GM21515 (cell line): Measurements from ENCODE around the gene TOR1A.

Experiments
- ATAC-seq: cut with Tn5 transposase; IDR thresholded peaks from one replicate; pipeline ENCODE4 v1.9.1; 2021; ENCODE audit not compliant: unreplicated experiment

Gene TOR1A

DNA sequence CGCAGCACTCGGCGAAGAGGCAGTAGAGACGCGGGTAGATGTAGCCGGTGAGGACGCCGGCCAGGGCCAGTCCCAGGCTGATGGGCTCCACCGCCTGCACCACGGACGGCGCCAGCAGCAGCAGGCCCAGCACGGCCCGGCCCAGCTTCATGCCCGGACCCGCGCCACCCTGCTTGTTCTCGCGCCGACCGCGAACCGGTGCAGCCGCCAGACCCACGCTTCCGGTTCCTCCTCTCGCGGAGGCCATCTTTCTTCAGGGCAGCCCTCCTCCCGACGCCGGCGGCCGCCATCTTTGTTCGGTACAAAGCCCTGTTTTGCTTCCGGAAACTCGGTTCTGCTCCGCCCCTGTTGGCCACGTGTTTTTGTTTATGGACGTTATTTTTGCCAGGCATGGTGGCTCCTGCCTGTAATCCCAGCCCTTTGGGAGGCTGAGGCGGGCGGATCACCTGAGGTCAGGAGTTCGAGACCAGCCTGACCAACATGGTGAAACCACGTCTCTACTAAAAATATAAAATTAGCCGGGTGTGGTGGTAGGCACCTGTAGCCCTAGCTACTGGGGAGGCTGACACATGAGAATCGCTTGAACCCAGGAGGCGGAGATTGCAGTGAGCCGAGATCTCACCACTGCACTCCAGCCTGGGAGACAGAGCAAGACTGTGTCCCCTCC, at the start of gene TOR1A:
Gene TOR1A, minus strand, starts transcription at position 202 of the 667 bp plus-strand sequence. Its CDS starts 51 bp downstream, at position 151.
- peak; percentile 82 for ATAC-seq

DNA sequence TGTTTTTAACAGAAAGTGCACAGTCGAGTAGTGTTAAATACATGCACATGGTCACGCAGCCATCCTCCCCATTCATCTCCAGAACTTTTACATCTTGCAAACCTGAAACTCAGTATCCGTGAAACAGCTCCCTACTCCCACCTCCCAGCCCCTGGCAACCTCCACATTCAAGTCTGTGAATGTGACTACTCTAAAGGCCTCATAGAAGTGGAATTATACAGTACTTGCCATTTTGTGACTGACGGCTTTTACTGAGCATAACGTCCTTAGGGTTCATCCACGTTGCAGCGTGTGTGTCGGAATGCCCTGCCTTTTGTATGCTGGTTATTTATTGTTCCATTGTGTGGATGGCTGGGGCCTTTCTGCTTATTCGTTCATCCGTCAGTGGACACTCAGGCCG, 47.1 kb upstream of the TOR1A start:
- ATAC-seq, result no peak

DNA sequence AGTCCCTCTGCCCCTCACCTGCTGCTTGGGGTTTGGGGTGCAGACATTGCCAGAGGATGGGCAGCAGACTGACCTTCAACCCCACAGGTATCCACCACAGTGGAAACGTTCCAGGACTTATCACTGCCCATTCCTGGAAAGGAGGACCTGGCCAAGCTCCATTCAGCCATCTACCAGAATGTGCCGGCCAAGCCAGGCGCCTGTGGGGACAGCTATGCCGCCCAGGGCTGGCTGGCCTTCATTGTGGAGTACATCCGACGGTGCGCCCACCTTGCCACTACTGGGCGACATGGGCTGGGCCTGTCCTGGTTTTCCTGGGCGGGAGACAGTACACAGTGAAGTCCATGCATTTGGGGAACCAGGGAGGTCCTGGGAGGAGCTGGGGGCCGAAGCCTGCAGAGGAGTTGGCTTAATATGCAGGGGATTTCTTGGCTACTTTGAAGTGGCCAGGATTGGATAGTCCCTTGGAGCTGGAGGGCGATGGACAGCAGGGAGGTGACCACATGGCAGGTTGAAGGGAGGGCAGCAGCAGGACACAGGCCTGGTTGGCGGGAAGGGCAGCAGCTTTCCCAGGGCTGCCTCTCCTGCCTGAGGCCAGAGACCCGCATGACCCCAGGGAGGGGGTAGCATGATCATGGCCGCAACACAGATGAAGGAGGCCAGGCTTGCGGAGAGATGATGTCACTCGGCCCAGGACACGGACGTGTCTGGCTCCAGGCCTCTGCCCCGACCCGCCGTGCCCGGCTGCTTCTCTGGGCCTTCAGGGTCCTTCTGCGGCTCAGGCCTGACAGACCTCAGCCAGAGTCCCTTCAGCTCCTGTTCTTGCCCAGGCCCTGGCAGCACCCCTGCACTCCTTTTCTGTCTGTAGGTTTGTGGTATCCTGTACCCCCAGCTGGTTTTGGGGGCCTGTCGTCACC, 45.9 kb upstream of the TOR1A start:
- no peak for ATAC-seq

DNA sequence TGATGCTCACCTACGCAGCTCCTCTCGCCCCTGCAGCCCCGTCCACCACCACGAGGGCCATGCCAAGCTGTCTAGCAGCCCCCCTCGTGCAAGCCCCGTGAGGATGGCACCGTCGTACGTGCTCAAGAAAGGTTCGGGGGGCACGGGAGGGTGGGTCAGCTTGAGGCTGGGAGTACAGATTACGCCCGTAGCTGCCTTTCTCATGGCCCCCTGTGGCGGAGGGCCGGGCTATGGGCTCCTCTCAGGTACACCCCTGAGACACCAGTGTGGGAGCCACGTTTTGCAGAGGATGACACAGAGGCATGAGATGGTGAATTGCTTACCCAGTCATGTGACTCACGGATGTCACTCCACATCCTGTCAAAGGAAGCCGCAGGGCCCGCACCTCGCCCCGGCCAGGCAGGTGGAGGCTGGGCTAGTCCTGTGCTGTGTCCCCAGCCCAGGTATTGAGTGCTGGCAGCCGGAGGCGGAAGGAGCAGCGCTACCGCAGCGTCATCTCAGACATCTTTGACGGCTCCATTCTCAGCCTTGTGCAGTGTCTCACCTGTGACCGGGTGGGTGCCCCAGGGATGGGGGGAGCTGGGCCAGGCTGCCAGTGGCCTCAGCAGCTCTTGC, 45.0 kb upstream of the TOR1A start:
- no peak for ATAC-seq

- no peak for ATAC-seq
Observed at GRCh38 chr9:129868023-129868871, 44.3 kb upstream of the TOR1A start.

GRCh38 chr9:129867136-129868022, 43.4 kb upstream of the TOR1A start:
- ATAC-seq, result no peak

GRCh38 chr9:129866394-129867135, 42.6 kb upstream of the TOR1A start:
- ATAC-seq, result no peak

GRCh38 chr9:129865668-129866320, 41.9 kb upstream of the TOR1A start:
- ATAC-seq, result no peak

- ATAC-seq, result no peak
Observed at GRCh38 chr9:129864991-129865647, 41.2 kb upstream of the TOR1A start.

- ATAC-seq, result no peak
Observed at GRCh38 chr9:129863059-129863690, 39.2 kb upstream of the TOR1A start.

GRCh38 chr9:129861447-129861827, 37.5 kb upstream of the TOR1A start:
- no peak for ATAC-seq

GRCh38 chr9:129860653-129861446, 36.9 kb upstream of the TOR1A start:
- no peak for ATAC-seq

DNA sequence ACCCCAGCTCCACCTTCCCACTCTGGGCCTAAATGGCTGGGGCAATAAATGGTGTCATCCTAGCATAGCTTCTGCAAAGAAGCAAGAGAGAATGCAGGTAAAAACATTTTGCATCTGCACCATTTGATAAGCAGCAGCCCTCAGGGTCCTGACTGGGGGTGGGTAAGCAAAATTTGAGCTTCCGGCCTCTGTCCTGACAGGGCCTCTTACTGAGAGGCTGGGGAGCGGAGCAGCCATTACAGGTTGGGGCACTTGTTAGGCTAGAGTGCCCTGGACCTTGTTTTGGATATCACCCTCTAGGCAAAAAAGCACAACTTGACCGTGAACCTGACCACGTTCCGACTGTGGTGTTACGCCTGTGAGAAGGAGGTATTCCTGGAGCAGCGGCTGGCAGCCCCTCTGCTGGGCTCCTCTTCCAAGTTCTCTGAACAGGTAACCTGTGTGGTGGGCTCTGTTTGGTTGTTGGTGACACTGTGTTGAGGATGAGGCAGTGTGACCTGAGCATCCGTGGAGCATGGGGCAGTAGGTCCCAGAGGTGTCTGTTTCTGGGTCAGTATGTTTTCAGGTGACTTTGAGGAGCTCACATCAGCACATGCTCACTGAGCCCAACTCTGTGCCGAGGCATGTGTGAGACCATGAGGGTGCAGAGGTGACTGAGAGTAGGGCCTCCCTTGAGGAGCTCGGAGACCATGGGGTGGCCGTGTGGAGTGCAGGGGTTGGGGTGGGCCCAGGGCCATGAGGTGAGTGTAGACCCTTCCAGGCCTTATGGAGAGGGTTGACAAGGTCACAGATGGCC, 34.4 kb upstream of the TOR1A start:
- no peak for ATAC-seq

- no peak for ATAC-seq
Observed at GRCh38 chr9:129857207-129857606, 33.3 kb upstream of the TOR1A start.

DNA sequence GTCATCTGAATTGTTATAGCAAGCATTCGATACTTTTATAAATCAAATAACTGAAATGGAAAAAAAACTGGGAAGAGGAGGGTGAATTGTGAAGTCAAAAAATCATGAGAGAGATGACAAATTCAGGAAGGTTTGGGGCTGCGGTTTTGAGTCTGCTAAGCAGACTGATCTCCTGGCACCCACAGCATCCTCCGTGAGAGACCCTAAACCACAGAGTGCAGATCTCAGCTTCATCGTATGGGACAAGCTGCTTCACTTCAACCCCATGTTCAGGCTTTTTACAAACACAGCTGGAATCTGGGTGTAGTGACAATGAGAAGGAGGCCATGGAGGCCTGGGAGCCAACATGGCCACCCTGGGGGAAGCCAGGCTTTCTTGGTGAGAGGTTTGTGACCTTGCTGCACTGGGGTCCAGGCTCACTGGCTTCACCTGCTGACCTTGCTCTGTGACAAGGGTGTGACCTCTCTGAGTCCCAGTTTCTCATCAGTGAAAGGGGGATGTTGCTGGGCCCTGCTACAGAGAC, 30.7 kb upstream of the TOR1A start:
- ATAC-seq, result no peak

GRCh38 chr9:129853614-129854013, 29.7 kb upstream of the TOR1A start:
- ATAC-seq, result no peak
